Endothelial cell (in vitro differentiated cells): ENCODE measurements around the gene EIF2AK2. TPM values are rescaled to one million over a fixed set of nuclear protein-coding genes. Genes with fewer than 3 reads are reported as not detected.
"Not testable (repeated sequence)": the region's sequence is repeated elsewhere in the genome, so short reads cannot be mapped to it uniquely, and the experiment has no call there.

Source experiments
- DNase-seq: peaks from one replicate; pipeline ENCODE4 v3.0.0; 2021; ENCODE audit warnings: low spot score
- H3K27ac Mint-ChIP-seq: one replicate; pipeline ENCODE4 v1.8.0; 2021; ENCODE audit warnings: mixed read lengths, inconsistent platforms; ENCODE audit not compliant: unreplicated experiment
- H3K27me3 Mint-ChIP-seq: one replicate; pipeline ENCODE4 v1.8.0; 2021; ENCODE audit warnings: mild to moderate bottlenecking, moderate library complexity, mixed read lengths, inconsistent platforms; ENCODE audit not compliant: unreplicated experiment
- H3K36me3 Mint-ChIP-seq: one replicate; pipeline ENCODE4 v1.8.0; 2021; ENCODE audit warnings: mild to moderate bottlenecking, low read depth, mixed read lengths, inconsistent platforms; ENCODE audit not compliant: unreplicated experiment
- H3K4me1 Mint-ChIP-seq: one replicate; pipeline ENCODE4 v1.8.0; 2021; ENCODE audit warnings: mild to moderate bottlenecking, mixed read lengths, inconsistent platforms; ENCODE audit not compliant: unreplicated experiment
- H3K4me3 Mint-ChIP-seq: one replicate; pipeline ENCODE4 v1.8.0; 2021; ENCODE audit warnings: mild to moderate bottlenecking, mixed read lengths, inconsistent platforms; ENCODE audit not compliant: unreplicated experiment
- H3K9me3 Mint-ChIP-seq: one replicate; pipeline ENCODE4 v1.8.0; 2021; ENCODE audit warnings: mixed read lengths, inconsistent platforms; ENCODE audit not compliant: unreplicated experiment
- long read RNA-seq: library from polyadenylated mRNA; unstranded; transcript quantifications from one replicate; pipeline ENCODE4 v2.0.0, GENCODE V29; 2020; ENCODE audit not compliant: unreplicated experiment
- total RNA-seq: library from RNA; stranded (reverse); fragmentation: NEBNext Ultra II Directional; extraction: Animal tissue kit (Norgen Biotek cat#: 25700); gene quantifications from one replicate; pipeline ENCODE4 v1.2.1, GENCODE V29; 2021; ENCODE audit not compliant: unreplicated experiment
- TF ChIP-seq, protein P1 (sequence below): fragments of 200-600 bp; sonication (generic); IDR thresholded peaks from one replicate; pipeline ENCODE4 v1.5.0; 2021; ENCODE audit warnings: antibody characterized with exemption; ENCODE audit not compliant: unreplicated experiment

EIF2AK2 gene
- total RNA-seq: 32.9 TPM
- long read RNA-seq, full-length matches to known transcripts: 4 of 20 reads
- long read RNA-seq, partial matches to known transcripts: 11 of 20 reads
- long read RNA-seq, other reads (novel, unspliced or antisense): 5 of 20 reads

DNA sequence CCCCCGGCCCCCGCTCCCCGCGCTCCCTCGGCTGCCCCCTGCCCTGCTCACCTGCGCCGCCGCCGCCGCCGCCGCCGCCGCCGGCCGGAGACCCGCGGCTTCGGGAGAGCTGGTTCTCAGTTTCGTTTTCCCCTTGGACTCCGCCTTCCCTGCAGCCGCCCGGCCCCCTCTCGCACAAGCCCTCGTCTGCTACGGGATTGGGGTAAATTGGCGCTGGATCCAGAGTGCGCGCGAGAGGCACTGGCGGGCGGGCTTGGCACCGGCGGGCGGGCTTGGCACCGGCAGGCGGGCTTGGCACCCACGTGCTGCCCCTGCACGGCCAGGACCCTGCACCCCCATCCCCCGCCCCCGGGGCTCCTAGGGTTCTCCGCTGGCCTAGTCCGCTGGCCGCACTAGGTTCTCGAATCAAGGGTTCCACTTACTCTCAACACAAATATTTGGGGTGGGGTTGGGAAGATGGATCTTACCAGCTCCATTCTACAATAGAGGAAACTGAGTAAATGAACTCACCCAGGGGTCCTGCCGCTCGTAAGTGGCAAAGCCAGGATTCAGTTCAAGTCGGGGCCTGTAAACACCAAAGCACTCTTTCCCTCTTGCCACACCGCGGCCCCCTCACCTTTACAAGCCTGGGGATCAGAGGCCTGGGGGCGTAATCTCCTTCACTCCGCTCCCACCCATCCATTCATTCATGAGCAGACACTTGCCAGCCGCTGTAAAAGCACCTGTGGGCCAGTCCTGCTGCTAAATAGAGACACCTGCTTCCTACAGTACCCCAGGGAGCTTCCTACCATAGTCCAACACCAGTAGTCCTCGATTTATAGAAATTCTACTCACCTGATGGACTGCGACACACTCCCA, at the start of gene EIF2AK2:
TSS of gene EIF2AK2 (minus strand) at position 124 of the 858 bp plus-strand sequence. CDS start 9,174 bp downstream, outside the sequence.
- peak; percentile 78 for DNase-seq
- H3K27ac Mint-ChIP-seq: peak within 1 kb of the TSS; percentile 83

DNA sequence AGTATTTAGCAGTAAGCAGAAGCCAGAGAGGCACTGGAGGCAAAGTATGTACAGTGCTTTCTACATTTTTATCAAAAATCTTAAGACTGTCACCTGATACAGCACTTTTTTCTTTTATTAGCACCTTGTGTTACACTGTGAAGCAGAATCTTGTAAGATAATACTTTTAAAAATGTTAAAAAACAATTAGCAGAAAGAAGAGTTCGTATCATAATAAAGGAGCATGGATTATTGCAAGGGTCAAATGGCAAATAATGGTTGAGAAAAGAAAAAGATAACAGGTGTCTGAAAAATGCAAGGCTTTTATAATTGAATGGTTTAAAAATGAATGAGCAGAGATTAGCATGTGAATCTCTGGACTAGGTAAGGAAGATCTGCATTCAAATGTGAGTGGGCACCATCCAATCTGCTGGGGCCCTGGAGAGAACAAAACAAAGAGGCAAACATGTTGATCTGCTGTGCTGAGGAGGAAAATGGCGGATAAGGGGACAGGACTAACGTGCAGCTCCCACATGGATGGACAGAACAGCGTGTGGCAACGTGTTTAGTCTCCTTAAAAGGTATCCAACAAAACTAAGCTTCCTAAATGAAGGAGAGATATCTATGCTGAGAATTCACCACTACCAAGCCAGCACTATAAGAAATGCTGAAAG, 49.0 kb upstream of the EIF2AK2 start:
- Mint-ChIP-seq H3K27me3 (no peaks in the 10 kb centered on the region), H3K4me1 (no peaks in the 10 kb centered on the region), H3K9me3 (no peaks in the 10 kb centered on the region), H3K27ac (no peak overlapping the region), H3K4me3 (peak overlapping the region; percentile 68), H3K36me3 (peaks cover 78% of the 10 kb centered on the region)
- no peak for DNase-seq
- TF ChIP-seq, protein P1, sequence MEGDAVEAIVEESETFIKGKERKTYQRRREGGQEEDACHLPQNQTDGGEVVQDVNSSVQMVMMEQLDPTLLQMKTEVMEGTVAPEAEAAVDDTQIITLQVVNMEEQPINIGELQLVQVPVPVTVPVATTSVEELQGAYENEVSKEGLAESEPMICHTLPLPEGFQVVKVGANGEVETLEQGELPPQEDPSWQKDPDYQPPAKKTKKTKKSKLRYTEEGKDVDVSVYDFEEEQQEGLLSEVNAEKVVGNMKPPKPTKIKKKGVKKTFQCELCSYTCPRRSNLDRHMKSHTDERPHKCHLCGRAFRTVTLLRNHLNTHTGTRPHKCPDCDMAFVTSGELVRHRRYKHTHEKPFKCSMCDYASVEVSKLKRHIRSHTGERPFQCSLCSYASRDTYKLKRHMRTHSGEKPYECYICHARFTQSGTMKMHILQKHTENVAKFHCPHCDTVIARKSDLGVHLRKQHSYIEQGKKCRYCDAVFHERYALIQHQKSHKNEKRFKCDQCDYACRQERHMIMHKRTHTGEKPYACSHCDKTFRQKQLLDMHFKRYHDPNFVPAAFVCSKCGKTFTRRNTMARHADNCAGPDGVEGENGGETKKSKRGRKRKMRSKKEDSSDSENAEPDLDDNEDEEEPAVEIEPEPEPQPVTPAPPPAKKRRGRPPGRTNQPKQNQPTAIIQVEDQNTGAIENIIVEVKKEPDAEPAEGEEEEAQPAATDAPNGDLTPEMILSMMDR: no peak

More for the DNA sequence above, at the start of gene EIF2AK2:
- Mint-ChIP-seq H3K36me3 (peaks cover 13% of the 10 kb centered on the region), H3K4me3 (peak within 1 kb of the TSS; percentile 91), H3K4me1 (peaks cover 28% of the 10 kb centered on the region), H3K9me3 (no peaks in the 10 kb centered on the region), H3K27me3 (peaks cover 2% of the 10 kb centered on the region)
- TF ChIP-seq, protein P1: no peak

DNA sequence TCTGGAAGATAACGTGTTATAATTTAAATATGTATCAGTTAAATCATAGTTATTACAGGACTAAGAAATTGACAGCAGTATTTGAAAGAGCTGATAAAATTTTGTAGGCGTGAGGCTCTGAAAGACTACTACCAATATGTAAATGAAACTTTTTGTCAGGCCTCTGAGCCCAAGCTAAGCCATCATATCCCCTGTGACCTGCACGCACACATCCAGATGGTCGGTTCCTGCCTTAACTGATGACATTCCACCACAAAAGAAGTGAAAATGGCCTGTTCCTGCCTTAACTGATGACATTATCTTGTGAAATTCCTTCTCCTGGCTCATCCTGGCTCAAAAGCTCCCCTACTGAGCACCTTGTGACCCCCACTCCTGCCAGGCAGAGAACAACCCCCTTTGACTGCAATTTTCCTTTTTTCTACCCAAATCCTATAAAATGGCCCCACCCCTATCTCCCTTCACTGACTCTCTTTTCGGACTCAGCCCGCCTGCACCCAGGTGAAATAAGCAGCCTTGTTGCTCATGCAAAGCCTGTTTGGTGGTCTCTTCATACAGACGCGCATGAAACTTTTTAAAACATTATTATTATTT, 48.4 kb upstream of the EIF2AK2 start:
- H3K4me3 Mint-ChIP-seq: peak overlapping the region; percentile 77
- H3K4me1 Mint-ChIP-seq, H3K27ac Mint-ChIP-seq, H3K9me3 Mint-ChIP-seq, H3K27me3 Mint-ChIP-seq, DNase-seq: not testable (repeated sequence)
- H3K36me3 Mint-ChIP-seq: peaks cover 73% of the 10 kb centered on the region

DNA sequence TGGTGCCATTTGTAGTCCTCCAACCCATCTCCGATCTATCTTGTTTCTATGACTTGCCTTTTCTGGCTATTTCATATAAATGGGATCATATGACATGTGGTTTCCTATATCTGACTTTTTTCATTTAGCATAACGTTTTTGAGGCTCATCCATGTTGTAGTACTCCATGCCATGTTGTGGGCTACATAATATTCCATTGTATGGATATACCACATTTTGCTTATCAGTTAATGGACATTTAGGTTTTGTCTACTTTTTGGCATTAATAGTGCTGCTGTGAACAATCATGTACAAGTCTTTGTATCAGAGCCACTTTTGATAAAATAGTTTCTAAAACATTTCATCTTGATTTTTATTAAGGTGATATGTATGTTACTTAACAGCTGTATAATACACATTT, 46.9 kb upstream of the EIF2AK2 start:
- DNase-seq: no peak
- peaks cover 1% of the 10 kb centered on the region for H3K4me1 Mint-ChIP-seq
- peaks cover 59% of the 10 kb centered on the region for H3K36me3 Mint-ChIP-seq
- TF ChIP-seq, protein P1: no peak
- H3K4me3 Mint-ChIP-seq: peak overlapping the region; percentile 20
- no peak overlapping the region for H3K27ac Mint-ChIP-seq
- H3K27me3 Mint-ChIP-seq: no peaks in the 10 kb centered on the region
- H3K9me3 Mint-ChIP-seq: no peaks in the 10 kb centered on the region

DNA sequence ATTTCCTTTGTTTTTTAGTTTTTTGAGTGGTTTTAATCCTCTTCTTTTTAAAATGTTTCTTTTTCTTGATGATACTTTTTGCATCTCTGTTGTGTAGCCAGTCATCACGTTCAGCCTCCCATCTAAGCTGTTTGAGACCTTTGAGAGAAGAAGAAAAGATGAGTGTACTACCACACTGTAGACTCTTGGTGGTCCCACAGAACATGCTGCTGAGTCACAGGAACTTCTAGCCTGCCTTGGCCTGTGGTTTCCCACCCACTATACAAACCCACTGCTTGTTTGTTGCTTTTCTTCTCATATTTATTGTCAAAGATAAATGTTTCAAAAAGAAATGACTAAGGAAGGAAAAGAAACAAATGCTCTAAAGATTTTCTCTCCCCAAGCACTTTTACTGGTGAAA, 45.0 kb upstream of the EIF2AK2 start:
- H3K9me3 Mint-ChIP-seq: no peaks in the 10 kb centered on the region
- TF ChIP-seq, protein P1: no peak
- DNase-seq: no peak
- no peak overlapping the region for H3K27ac Mint-ChIP-seq
- H3K4me1 Mint-ChIP-seq: peaks cover 7% of the 10 kb centered on the region
- H3K27me3 Mint-ChIP-seq: no peaks in the 10 kb centered on the region
- peaks cover 39% of the 10 kb centered on the region for H3K36me3 Mint-ChIP-seq
- no peak overlapping the region for H3K4me3 Mint-ChIP-seq
